Measurements from ENCODE around the gene C3orf20. TPM values are rescaled to one million over a fixed set of nuclear protein-coding genes. Genes with fewer than 3 reads are reported as not detected.

The C3orf20 gene
- total and polyA plus RNA-seq, 2 donors (not counting 1 experiment from before 2014, with no cell fraction given) = 0.12 to 0.34 TPM

GRCh38 chr3:14640157-14640562 lies 34.8 kb upstream of the C3orf20 start:
- ChIA-PET POLR2A (no interaction called here), CTCF (interaction anchor here (1.5 kb wide), 1 partner anchor 281 kb away, joined by 3 read pairs; no protein-coding TSS in a partner anchor)
- H3K27ac Mint-ChIP-seq = no peak overlapping the region
- Histone ChIP-seq H4K20me1 (ENCODE audit: control insufficient read depth, insufficient read depth, low read length, poor library complexity, severe bottlenecking) (no peaks in the 10 kb centered on the region), H3K4me2 (replicated peaks; ENCODE audit: low read depth, low read length, poor library complexity, severe bottlenecking) (no peak overlapping the region), H3K9ac (ENCODE audit: low read length) (no peak overlapping the region), H3K27ac (ENCODE audit: low read length in 2 of 2) (no peak overlapping the region), H3K36me3 (replicated peaks in 1 of 2; ENCODE audit: control extremely low read depth in 1 of 2, control insufficient read depth in 1 of 2, extremely low read depth in 1 of 2, insufficient read depth in 2 of 2, low read length in 1 of 2) (no peaks in the 10 kb centered on the region), H3K27me3 (replicated peaks in 1 of 4; ENCODE audit: control extremely low read depth in 1 of 4, control insufficient read depth in 3 of 4, insufficient read depth in 4 of 4, low read length in 3 of 4) (peaks cover 0 to 56% (median 33%) of the 10 kb centered on the region in 4 experiments), H3K4me1 (ENCODE audit: control insufficient read depth in 2 of 2, insufficient read depth in 2 of 2, low read length in 2 of 2) (no peaks in the 10 kb centered on the region), H3K4me3 (ENCODE audit: control extremely low read depth in 1 of 5, extremely low read depth in 1 of 5, insufficient read depth in 1 of 5, low read depth in 2 of 5, low read length in 4 of 5) (no peak overlapping the region), H2AFZ (ENCODE audit: insufficient read depth, low read depth, low read length, poor library complexity, severe bottlenecking) (no peak overlapping the region), H3K79me2 (ENCODE audit: control insufficient read depth, insufficient read depth, low read length) (no peaks in the 10 kb centered on the region), H3K9me3 (ENCODE audit: control extremely low read depth in 1 of 3, control insufficient read depth in 2 of 3, insufficient read depth in 1 of 3, low read length in 2 of 3) (no peaks in the 10 kb centered on the region)
- H3K9me3 Mint-ChIP-seq (ENCODE audit: insufficient read depth) = no peaks in the 10 kb centered on the region
- intact Hi-C loops (cut with micrococcal nuclease) = no loop called here
- TF ChIP-seq EZH2 (IDR thresholded peaks at IDR 0.05; ENCODE audit: borderline replicate concordance, insufficient read depth, low read depth, low read length, poor library complexity, severe bottlenecking) (no peak), CTCF (IDR thresholded peaks at IDR 0.05) (no peak)
- no peak overlapping the region for H3K4me3 Mint-ChIP-seq
- DNase-seq = no peak
- 78% methylated on average over 9 of the region's 10 CpGs for WGBS (ENCODE audit: insufficient coverage)
- ATAC-seq (ENCODE audit: low read depth) = no peak
- no peaks in the 10 kb centered on the region for H3K4me1 Mint-ChIP-seq
- peaks cover 58% of the 10 kb centered on the region for H3K27me3 Mint-ChIP-seq

DNA sequence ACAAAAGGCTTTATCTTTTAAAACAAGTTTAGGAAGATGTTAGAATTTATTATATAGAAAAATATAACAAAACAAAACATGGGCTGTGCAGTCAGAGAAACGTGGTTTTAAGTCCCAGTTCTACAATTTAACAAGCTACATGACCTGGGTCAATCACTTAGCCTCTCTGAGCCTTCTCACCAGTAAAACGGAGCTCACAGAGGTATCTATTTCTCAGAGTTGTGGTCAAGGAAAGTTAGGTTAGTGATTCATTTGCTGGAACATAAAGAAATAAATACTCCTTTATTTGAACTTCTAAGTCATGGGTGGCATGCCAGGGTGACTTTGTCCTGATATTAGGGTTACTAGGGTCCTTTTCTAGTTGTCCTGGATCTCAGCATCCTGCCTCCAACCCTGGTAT lies 34.2 kb upstream of the C3orf20 start:
- Mint-ChIP-seq H3K4me1 (no peaks in the 10 kb centered on the region), H3K27me3 (peaks cover 54% of the 10 kb centered on the region), H3K9me3 (ENCODE audit: insufficient read depth) (no peaks in the 10 kb centered on the region), H3K4me3 (no peak overlapping the region), H3K27ac (no peak overlapping the region)
- no peak for DNase-seq
- H3K4me3 ChIP-seq (ENCODE audit: control extremely low read depth in 1 of 5, extremely low read depth in 1 of 5, insufficient read depth in 1 of 5, low read depth in 2 of 5, low read length in 4 of 5) = no peak overlapping the region
- H3K27ac ChIP-seq (ENCODE audit: low read length in 2 of 2) = no peak overlapping the region
- TF ChIP-seq CTCF (IDR thresholded peaks at IDR 0.05) (no peak), EZH2 (IDR thresholded peaks at IDR 0.05; ENCODE audit: borderline replicate concordance, insufficient read depth, low read depth, low read length, poor library complexity, severe bottlenecking) (no peak)
- H2AFZ ChIP-seq (ENCODE audit: insufficient read depth, low read depth, low read length, poor library complexity, severe bottlenecking) = no peak overlapping the region
- no peaks in the 10 kb centered on the region for H3K9me3 ChIP-seq (ENCODE audit: control extremely low read depth in 1 of 3, control insufficient read depth in 2 of 3, insufficient read depth in 1 of 3, low read length in 2 of 3)
- ATAC-seq (ENCODE audit: low read depth) = no peak
- H3K4me1 ChIP-seq (ENCODE audit: control insufficient read depth in 2 of 2, insufficient read depth in 2 of 2, low read length in 2 of 2) = no peaks in the 10 kb centered on the region
- no peak overlapping the region for H3K9ac ChIP-seq (ENCODE audit: low read length)
- H4K20me1 ChIP-seq (ENCODE audit: control insufficient read depth, insufficient read depth, low read length, poor library complexity, severe bottlenecking) = no peaks in the 10 kb centered on the region
- H3K36me3 ChIP-seq (replicated peaks in 1 of 2; ENCODE audit: control extremely low read depth in 1 of 2, control insufficient read depth in 1 of 2, extremely low read depth in 1 of 2, insufficient read depth in 2 of 2, low read length in 1 of 2) = no peaks in the 10 kb centered on the region
- no CpG with 5 or more reads among the region's 2 CpGs for WGBS (ENCODE audit: insufficient coverage)
- intact Hi-C loops (cut with micrococcal nuclease) = no loop called here
- H3K27me3 ChIP-seq (replicated peaks in 1 of 4; ENCODE audit: control extremely low read depth in 1 of 4, control insufficient read depth in 3 of 4, insufficient read depth in 4 of 4, low read length in 3 of 4) = peaks cover 0 to 51% (median 30%) of the 10 kb centered on the region in 4 experiments
- ChIA-PET POLR2A (no interaction called here), CTCF (interaction anchor here (1.5 kb wide), 1 partner anchor 281 kb away, joined by 3 read pairs; no protein-coding TSS in a partner anchor)
- H3K79me2 ChIP-seq (ENCODE audit: control insufficient read depth, insufficient read depth, low read length) = no peaks in the 10 kb centered on the region
- no peak overlapping the region for H3K4me2 ChIP-seq (replicated peaks; ENCODE audit: low read depth, low read length, poor library complexity, severe bottlenecking)
